ENCODE data around the gene SAMD11.

SAMD11 gene

DNA sequence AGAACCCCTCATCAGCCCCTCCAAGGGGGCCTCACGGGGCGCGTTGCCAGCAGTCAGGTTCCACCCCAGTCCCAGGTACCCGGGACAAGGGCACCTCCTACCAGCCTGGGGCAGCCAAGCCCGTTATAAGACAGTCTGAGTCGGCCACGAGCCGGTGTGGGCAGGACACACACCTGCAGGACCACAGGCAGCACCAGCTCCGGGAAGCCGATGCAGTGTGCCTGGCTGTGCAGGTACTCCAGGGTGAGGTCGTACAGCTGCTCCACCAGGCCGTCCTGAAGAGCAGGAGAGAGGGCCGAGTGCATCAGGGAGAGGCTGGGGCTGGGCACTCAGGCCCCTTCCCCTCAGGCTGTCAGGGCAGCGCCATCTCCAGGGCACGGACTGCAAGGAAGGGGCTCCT, 24.2 kb downstream of the SAMD11 start:
- no peak for DNase-seq

DNA sequence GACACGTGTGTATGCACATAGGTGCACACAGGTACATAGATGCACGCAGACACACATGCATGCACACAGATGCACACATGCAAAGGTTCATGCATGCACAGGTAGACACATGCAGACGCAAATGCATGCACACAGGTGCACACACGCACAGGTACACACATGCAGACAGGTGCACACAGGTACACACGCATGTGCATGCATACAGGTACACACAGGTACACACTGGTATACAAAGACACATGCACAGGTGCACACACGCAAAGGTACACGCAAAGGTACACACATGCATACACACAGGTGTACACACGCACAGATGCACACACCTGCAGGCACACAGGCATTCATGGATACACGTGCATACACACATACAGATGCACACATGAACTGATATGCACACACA, 26.5 kb downstream of the SAMD11 start:
- no peak for DNase-seq

DNA sequence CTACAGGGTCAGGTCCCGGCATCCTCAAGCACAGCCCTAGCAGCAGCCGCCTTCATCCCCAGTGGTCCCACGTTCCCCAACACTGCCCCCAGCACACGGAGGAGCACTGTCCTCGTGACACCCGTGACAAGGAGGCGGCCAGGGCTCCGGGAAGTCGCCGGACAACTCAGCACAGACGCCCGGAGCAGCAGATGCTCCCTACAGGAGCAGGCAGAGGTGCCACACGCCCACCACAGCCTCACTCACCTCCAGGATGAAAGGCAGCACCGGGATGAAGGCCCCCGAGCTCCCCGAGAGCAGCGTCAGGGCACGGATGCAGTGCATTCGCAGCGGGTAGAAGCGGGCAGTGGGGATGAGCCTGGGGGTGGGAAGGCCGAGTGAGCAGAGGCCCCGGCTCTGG, 27.2 kb downstream of the SAMD11 start:
- no peak for DNase-seq

DNA sequence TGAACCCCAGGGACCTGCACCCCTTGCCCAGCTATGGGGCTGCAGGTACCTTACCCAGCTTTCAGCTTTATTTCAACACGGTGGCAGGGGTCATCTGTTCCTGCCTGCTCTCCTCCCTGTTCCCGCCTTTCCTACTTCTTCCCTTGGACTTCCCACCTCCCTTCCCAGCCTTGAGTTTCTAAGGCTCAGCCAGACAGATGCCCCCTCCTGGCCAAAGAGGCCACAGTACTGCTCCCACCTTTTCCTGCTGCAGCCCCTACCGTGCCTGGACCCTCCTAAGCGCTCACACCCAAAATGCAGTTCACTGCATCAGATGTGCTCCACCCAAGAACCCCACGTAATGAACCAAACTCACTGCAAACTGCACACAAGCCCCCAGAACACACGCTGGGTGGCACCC, 27.6 kb downstream of the SAMD11 start:
- DNase-seq = no peak

DNA sequence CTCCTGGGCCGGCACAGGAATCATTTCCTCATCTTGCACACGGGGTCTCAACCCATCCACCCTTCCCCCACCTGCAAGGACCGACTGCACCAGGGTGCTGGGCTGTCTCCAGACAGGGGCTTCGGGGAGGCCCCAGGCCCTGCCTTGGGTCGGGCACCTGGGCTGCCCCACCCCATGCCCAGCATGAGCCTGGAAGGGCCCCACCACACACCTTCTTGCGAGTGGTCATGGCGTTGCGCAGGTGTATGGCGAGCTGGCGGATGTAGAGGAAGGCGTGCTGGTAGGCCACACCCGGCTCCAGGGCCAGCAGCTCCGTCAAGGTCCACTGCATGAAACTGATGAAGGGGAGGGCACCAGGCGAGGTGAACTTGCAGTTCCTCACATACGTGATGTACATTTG, 28.5 kb downstream of the SAMD11 start:
- no peak for DNase-seq

DNA sequence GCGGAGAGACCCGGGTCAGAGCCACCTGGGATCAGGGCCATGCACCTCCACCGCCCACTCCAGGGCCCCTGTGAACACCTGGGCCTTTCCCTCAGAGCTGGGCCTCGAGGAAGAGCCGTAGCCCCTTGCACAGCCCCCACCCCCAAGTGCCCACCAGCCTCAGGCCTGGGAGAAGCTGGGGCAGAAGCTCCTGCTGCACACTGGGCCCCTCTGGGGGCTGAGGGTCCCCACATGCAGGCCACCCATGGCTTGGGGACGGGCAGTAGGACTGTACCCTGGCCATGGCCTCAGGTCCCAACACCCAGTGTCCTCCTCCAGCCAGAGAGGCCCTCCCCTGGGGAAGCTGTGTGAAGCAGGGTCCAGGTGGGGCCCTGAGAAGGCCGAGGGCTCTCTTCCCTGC, 28.9 kb downstream of the SAMD11 start:
- no peak for DNase-seq

DNA sequence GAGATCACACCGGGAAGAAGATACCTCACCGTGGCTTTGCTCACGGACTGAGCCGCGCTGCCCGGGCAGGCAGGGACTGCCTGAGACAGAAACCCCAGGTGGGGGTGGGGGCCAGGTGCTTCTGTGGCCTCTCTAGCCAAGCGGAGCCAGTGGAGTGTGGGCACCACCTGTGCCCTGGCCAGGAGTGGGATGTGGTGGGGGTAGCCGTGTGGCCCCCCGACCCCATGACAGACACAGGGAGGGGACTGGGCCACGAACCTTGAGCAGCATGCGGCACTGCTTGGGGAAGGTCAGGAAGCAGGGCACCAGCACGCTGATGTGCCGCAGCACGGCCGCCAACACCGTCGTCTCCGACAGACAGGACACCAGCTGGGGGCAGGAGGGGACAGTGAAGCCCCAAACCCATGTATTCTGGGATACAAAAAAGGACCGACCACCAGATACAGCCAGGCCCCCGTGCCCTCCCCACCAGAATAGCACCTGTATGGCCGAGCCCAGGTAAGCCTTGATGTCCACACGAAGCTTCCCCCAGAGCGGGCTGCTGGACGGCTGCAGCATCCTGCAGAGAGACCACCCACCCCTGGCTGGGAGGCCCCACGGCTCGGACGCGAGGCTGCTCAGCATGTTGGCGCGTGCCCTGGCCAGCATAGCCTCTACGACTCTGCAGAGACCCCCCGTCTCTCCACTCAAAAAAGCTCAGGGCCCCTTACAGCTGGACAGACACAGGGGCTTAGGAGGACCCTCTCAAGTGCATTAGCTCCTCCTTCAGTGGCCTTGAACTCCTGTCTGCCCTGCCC, 30.0 kb downstream of the SAMD11 start:
- no peak for DNase-seq

DNA sequence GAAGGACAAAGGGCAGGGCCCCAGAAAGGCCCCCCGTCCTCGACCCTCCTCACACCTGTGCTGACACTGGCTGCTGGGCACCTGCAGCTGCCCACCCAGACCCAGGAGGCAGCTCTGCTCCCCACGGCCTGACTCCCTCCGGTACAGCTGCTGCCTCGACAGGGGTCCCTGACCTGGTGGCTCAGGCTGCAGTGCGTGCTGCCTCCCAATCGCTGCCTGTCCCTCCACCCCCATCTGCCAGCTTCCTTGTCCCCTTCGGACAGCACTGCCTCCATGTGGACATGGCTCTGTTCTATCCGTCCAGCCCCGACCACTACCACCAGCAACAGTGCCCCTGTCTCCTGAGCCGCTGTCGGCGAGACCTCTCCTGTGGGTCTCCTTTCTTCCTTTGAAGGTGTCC, 31.2 kb downstream of the SAMD11 start:
- no peak for DNase-seq

DNA sequence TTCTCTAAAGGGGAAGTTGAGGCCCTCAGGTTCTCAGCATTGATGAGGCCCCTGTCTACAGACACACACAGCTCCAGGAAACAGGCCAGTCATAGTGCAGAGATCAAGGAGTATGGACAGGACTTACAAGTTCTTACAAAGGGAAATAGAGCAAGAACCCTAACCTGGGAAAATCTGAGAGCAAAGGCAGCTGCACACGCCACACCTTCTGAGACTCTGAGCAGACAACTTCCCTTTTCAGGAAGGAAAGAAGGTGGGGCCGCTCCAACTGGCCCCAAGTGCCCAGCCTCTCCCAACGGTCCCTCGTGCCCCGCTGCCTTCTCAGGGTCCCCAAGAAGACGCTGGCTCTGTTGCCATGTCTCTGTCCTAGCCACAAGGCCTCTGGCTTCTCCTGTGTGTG, 31.8 kb downstream of the SAMD11 start:
- no peak for DNase-seq

DNA sequence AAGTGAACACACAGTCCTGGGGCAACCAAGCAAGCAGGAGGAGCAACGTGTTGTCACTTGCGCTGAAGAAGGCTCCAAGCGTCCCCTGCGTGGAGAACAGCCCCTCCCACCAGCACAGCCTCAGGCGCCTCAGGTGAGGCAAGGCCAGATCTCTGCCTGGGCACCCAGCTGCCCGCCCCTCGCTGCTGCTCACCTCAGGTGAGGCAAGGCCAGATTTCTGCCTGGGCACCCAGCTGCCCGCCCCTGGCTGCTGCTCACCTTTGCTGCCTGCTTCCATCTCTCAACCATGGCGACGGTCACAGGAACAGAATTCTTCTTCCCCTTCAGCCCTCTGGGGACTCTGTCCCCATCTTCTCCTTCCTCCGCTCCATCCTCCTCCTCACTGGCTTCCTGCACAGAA, 32.9 kb downstream of the SAMD11 start:
- no peak for DNase-seq

DNA sequence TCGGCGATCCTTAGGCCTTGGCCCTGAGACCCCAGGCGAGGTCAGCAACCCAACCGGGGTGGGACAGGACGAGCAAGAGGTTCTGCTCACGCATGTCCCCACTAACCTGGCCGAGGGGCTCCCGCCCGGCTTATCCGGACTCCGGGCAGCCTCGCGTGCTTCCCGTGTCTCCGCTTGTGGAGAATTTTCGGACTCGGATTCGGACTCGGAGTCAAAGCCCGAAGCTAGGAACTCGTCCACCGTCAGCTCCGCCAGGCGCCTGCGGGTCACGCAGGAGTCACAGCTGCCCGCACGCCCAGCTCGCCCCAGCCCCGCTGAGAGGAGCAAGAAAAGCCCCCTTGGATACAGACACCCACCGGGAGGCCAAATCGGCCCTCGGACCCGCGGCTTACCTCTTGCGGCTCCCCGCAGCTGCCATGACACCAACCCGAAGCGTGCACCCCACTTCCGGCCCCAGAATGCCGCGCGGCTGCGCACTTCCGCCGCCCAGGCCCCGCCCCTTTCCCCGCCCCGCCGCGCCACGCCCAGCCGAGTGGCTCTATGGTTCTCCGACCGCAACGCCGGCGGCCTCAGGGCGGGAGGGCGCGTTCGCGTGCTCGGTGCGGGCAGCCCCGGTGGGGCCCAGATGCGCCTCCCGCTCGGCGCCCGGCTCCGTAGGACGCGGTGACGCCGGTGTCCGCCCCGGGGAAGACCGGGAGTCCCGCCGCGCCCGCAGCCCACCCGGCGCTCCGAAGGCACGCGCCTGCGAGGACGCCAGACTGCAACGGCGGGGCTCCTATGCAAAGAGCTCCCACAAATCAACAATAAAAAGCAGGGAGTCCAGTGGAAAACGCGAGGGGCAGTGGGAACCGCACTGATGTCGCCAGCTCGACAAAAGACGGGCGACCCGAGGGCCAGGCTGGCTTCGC, 35.4 kb downstream of the SAMD11 start, which contains the start of gene NOC2L:
Gene NOC2L, minus strand, starts transcription at position 434 of the 908 bp plus-strand sequence. Its CDS starts 16 bp downstream, at position 418.
- peak; percentile 56 for DNase-seq

DNA sequence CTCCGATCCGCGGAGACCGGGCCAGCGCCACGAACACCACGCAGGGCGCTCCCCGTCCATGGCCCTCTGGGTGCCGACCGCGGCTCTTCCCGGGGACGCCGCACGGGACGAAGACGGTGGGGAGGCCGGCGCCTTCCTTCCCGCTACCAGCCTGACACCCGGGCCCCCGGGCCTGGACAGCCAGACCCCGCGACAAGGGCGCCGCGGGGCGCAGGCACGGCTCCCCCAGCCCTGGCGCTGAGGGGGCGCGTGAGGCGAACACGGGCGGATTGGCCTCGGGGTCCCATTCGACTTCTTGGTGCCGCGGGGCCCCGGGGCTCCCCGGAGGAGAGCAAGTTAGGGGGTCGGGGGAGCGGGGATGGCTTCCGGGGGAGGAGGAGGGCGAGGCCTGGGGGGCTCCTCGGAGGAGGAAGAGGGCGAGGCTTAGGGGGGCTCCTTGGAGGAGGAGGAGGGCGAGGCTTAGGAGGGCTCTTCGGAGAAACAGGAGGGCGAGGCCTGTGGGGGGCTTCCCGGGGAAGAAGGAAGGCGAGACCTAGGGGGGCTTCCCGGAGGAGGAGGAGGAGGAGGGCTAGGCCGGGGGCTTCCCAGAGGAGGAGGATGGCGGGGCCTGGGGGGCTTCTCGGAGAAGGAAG, 36.1 kb downstream of the SAMD11 start:
- no peak for DNase-seq

DNA sequence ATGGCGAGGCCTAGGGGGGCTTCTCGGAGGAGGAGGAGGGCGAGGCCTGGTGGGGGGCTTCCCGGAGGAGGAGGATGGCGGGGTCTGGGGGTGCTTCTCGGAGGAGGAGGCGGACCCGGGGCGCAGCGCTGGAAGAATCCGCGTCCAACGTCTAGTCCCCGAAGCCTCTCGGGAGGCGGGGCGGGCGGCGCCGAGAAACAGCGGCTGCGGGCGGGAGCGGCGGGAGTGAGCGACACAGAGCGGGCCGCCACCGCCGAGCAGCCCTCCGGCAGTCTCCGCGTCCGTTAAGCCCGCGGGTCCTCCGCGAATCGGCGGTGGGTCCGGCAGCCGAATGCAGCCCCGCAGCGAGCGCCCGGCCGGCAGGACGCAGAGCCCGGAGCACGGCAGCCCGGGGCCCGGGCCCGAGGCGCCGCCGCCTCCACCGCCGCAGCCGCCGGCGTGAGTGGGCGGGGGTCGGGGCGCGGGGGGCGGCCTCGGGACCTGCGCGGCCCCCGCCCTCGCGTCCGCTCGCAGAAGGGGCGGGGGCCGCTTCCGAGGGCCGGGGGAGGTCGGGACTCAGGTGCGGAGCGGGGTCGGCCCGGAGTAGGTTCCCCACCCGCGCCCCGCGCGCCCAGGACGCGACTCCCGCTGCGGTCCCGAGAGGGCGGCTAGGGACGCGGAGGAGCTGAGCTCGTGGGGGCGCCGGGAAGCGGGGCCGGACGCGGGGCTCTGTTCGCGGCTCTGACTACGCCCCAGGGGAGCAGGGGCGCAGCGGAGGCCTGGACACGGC, 36.8 kb downstream of the SAMD11 start, which contains the start of gene KLHL17:
Gene KLHL17, plus strand, starts transcription at position 222 of the 769 bp plus-strand sequence. Its CDS starts 110 bp downstream, at position 332.
- peak; percentile 56 for DNase-seq

DNA sequence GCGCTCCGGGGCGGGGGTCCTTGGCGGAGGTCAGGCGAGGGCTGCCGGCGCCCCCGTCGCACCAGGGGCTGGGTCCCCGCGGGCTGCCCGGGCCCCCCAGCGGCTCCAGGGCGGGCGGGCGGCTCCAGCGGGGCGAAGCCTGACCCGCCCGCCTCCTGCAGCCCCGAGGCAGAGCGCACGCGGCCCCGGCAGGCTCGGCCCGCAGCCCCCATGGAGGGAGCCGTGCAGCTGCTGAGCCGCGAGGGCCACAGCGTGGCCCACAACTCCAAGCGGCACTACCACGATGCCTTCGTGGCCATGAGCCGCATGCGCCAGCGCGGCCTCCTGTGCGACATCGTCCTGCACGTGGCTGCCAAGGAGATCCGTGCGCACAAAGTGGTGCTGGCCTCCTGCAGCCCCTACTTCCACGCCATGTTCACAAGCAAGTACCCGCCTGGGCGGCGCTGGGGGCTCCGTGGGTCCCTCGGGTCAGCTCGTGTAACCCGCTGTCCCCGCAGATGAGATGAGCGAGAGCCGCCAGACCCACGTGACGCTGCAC, 37.5 kb downstream of the SAMD11 start:
- no peak for DNase-seq

DNA sequence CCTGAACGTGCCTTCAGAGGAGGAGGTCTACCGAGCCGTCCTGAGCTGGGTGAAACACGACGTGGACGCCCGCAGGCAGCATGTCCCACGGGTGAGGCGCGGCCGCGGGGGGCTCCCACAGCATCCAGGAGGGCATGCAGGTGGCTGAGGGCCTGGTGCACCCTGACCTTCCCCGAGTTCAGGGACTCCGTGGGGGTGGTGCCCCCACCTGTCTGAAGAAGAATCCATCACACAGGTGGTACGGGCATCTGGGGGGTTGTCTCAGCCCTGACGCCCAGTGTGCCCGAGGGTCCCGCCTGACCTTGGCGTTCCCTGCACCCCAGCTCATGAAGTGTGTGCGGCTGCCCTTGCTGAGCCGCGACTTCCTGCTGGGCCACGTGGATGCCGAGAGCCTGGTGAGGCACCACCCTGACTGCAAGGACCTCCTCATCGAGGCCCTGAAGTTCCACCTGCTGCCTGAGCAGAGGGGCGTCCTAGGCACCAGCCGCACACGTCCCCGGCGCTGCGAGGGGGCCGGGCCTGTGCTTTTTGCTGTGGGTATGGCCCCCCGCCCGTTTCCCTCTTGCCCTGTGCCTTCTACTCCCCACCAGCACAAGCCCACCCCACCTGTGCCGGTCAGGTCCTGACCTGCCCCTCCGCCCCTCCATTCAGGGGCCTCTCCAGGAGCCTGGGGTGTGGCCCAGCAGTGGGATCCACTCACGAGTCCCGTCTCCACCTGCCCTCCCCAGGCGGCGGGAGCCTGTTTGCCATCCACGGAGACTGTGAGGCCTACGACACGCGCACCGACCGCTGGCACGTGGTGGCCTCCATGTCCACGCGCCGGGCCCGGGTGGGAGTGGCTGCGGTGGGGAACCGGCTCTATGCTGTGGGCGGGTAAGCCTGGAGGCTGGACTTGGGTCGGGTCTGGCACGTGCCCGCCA, 38.9 kb downstream of the SAMD11 start:
- no peak for DNase-seq

DNA sequence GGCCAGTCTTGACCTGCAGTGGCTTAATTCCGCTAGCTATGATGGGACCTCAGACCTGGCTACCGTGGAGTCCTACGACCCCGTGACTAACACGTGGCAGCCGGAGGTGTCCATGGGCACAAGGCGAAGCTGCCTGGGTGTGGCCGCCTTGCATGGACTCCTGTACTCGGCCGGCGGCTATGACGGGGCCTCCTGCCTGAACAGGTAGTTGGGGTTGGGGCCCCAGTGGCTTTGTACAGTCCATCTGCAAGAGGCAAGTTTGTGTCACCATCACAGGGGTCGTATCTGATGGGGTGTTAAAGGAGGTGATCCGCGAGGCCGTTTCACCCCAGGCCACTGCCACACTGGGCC, 39.6 kb downstream of the SAMD11 start:
- no peak for DNase-seq

DNA sequence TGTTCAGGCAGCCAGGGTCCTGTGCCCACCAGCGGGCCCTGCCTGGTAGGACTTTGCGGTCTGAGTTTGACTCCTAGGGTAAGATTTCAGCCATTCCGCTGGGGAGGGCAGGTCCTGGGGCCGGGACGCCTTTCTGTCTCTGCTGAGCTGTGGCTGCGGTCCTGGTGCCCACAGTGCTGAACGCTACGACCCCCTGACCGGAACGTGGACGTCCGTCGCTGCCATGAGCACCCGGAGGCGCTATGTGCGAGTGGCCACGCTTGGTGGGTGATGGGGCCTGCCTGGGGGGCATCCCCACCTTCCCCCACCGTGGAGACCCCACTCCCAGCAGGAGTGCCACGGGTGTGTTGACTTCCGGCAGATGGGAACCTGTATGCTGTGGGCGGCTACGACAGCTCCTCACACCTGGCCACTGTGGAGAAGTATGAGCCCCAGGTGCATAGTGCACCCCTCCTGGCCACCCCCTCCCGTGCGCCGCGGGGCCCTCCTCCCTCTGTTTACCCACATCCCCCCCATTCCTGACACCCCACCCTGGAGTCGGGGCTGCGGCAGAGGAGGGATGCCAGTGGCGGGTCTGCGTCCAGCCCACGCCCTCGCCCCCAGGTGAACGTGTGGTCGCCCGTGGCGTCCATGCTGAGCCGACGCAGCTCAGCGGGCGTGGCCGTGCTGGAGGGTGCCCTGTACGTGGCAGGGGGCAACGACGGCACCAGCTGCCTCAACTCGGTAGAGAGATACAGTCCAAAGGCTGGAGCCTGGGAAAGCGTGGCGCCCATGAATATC, 40.2 kb downstream of the SAMD11 start:
- no peak for DNase-seq

DNA sequence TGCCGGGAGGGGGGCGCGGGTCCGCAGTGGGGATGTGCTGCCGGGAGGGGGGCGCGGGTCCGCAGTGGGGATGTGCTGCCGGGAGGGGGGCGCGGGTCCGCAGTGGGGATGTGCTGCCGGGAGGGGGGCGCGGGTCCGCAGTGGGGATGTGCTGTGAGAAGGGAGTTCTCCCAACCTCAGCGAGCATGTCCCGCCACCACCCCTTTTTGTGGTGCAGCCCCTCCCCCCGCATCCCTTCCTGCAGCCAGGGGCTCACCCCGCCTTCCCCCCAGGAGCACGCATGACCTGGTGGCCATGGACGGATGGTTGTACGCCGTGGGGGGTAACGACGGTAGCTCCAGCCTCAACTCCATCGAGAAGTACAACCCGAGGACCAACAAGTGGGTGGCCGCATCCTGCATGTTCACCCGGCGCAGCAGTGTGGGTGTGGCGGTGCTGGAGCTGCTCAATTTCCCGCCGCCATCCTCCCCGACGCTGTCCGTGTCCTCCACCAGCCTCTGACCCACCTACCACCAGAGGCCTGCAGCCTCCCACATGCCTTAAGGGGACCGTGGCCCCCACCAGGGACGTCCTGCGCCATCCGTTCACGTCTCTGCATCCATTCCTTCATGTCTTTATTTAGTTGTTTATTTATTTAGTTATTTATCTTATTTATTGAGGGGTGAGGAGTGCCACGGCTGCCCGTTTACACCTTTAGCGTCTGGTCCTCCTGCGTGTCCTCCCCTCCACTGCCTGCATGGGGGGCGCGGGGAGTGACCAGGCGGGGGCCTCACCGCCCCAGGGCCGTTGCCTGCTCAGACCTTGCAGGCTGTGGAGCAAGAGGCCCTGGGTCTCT, 41.2 kb downstream of the SAMD11 start:
- DNase-seq = no peak

DNA sequence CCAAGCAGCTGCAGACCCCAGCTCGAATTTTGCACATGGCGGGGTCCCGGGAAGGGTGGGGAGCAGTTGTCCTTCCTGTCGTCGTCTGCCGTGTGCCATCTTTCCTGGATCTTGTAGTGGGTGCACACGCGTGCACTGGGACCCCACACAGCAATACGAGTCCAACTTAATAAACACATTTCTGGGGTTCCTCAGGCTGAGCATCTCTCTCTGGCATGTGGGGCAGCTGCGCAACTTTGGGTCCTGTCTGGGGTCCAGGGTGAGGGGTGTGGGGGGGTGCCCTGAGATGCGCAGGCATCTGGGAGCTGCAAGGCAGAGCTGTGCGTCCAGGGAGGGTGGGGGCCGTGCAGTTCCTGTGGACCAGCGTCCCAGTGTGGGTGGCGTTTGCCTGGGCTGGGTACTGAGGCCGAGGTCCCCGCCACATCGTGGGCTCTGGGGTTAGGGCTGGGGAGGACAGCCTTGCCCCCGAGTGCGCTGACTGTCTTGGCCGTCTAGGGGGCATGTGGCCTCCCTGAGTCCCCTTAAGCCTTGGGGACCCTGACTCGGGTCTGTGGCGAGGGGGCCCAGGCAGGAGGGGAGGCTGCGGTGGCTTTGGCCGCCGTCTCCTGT, 41.9 kb downstream of the SAMD11 start:
- DNase-seq = no peak
